GM15510 (cell line): ENCODE measurements around the gene FYCO1.

Source experiments
- POLR2A ChIP-seq: IDR thresholded peaks from 3 replicates; pipeline ENCODE4 v1.6.1; 2011; ENCODE audit warnings: borderline replicate concordance; ENCODE audit not compliant: insufficient read length; ENCODE audit errors: extremely low read depth

Gene FYCO1

GRCh38 chr3:45962033-45962432, 33.6 kb downstream of the FYCO1 start:
- no peak for TF ChIP-seq POLR2A

GRCh38 chr3:45960289-45960688, 35.3 kb downstream of the FYCO1 start:
- TF ChIP-seq POLR2A = no peak

GRCh38 chr3:45959201-45959600, 36.4 kb downstream of the FYCO1 start:
- TF ChIP-seq POLR2A = no peak

GRCh38 chr3:45958321-45958791, 37.3 kb downstream of the FYCO1 start:
- TF ChIP-seq POLR2A = no peak

GRCh38 chr3:45957586-45957985, 38.0 kb downstream of the FYCO1 start:
- no peak for TF ChIP-seq POLR2A

GRCh38 chr3:45955706-45956105, 39.9 kb downstream of the FYCO1 start:
- no peak for TF ChIP-seq POLR2A

DNA sequence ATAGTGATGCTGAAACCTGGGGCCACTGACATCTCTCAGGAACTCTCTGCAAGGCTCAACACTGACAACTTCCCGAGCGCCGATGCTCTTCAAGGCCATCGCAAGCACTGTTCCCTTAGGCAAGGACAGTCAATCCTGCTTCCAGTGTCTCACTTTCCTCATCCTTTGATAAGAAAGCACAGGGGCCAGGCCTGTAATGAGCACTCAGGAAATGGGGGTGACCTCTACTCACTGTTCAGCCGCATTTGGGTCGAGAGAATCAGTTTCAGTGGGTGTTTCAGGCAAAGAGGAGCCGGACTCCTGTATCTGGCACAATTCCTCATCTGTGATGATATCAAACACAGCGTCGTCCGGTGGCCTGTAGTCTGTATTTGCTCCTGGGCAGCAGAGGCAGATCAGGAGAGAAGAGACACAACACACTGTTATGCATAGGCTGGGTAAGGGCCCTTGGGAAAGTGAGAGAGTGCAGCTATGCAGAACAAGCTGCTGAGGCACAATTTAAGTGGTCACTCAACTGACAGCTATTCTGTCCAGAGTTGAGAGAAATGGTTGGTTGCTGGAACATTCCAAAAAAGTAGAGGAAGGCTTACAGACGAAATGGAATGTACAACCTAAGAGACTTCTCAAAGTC, 40.5 kb downstream of the FYCO1 start:
- TF ChIP-seq POLR2A = no peak

DNA sequence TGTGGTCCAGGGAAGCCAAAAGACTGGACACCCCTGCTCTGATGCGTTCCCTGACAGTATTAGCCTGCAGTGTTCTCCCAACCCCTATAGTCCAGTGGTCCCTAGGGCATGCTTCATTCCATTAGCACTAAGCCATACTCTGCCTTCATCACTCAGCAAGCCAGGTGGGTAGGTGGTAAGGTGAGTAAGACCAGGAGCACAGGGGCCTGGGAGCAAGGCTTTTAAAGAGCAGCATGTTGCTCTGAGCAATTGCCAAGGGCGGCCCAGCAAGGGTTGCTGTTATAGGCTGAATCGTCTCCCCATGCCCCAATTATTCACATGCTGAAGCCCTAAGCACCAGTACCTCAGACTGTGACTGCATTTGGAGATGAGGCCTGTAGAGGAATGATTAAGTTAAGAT, 41.3 kb downstream of the FYCO1 start:
- TF ChIP-seq POLR2A = no peak

DNA sequence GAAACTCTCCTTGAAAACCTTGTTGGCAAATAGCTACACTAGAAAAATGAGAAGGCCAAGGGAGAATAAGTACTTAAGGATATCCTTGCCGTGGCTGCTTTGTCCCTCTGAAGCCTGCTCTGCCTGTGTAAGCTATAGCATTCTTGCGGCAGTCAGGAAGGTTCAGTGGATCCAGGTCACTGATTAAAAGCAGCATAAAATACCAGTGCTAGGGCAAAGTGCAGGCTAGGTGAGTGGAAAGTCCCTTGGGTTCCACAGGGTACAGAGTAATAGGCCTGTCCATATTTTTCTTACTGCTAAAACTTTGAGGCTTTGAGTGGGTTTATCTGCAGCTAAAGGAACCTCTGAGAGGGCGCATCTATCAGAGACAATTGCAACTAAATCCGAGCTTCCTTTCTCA, 42.1 kb downstream of the FYCO1 start:
- no peak for TF ChIP-seq POLR2A

DNA sequence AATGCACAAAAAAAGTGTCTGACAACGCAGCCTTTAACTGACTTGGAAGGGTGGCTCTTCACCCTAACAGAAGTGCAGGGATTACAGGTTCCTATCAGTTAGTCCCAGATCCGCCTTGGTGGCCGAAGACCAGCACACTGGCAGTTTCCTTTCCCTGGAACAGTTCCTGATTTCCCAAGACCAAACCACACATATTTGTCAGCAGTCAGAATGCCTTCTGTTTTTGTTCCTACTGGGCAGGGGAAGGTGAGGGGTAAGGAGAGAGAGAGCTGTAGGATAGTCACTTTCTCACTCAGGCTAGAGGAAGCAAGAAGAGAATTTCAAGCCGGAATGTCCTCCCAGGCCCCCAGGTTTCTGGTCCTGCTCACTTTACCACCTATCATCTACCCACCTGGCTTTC, 43.2 kb downstream of the FYCO1 start:
- TF ChIP-seq POLR2A = no peak

DNA sequence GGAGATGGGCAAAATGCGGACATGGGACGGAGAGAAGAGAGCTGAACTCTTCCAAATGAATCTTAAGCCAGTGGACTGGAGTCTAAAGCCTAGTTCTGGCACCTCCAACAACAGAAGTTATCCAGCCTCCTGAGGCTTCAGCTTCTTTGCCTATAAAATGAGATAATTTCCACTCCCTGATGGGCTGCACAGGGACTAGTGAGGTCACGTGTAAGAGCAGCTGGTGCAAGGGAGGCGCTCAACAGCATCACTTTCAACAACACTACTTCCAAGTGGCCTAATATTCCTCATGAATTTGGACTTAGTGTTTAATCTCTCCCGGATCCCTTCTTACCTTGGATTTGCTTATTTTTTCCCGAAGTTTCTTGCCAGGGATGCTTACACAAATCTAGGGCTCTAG, 43.7 kb downstream of the FYCO1 start:
- no peak for TF ChIP-seq POLR2A

- TF ChIP-seq POLR2A = no peak
Observed at GRCh38 chr3:45950686-45951600, 44.7 kb downstream of the FYCO1 start.

DNA sequence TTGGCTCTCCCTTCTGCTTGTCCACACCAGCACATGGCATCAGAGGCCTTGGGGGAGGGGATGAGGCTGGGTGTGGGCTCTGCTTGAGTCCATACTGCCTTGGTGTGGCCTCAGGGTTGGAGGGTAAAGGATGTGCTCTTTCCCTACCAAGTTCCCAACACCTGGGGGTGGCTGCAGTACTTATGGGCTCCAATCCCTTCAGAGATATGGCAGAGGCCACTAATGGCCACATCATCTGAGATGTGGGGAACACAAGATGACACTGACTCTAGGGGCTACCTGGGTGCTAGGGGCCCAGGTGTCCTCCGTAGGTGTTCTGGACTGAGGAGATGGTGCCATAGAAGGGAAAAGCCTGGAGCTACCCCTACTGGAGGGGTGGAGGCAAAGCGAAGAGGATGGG, 45.5 kb downstream of the FYCO1 start:
- TF ChIP-seq POLR2A = no peak

- no peak for TF ChIP-seq POLR2A
Observed at GRCh38 chr3:45949432-45949831, 46.2 kb downstream of the FYCO1 start.

DNA sequence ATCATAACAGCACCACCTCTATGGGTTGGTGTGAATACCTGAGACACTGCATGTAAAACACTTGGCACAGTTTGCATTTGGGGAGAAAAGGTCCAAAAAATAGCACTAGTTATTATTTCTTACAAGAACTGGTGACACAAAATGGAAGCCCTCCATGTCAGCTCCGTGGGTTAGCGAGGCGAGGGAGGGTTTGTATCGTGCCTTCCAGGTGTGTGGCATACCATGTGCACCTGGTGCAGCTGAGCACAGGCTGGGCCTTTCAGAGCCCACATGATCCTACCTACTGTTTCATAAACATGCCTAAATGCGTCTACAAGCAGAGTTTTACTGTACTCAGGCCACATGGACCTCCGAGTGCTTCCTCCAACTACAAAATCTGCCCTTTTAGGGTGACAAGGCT, 46.7 kb downstream of the FYCO1 start:
- TF ChIP-seq POLR2A = no peak

GRCh38 chr3:45948311-45948781, 47.3 kb downstream of the FYCO1 start:
- TF ChIP-seq POLR2A = no peak
